ENCODE data around the gene FBXL13. TPM values are rescaled to one million over a fixed set of nuclear protein-coding genes. Genes with fewer than 3 reads are reported as not detected.
"Not testable (repeated sequence)": the region's sequence is repeated elsewhere in the genome, so short reads cannot be mapped to it uniquely, and the experiment has no call there.

FBXL13 gene
- total RNA-seq, 4 donors from 2014 or later, result 0.35 to 2.6 (median 1.3) TPM; not detected in 1

- no peaks in the 10 kb centered on the region for H3K27me3 ChIP-seq
- H3K36me3 ChIP-seq, result no peaks in the 10 kb centered on the region
- no peak overlapping the region for H3K4me3 ChIP-seq
- TF ChIP-seq, protein P1, sequence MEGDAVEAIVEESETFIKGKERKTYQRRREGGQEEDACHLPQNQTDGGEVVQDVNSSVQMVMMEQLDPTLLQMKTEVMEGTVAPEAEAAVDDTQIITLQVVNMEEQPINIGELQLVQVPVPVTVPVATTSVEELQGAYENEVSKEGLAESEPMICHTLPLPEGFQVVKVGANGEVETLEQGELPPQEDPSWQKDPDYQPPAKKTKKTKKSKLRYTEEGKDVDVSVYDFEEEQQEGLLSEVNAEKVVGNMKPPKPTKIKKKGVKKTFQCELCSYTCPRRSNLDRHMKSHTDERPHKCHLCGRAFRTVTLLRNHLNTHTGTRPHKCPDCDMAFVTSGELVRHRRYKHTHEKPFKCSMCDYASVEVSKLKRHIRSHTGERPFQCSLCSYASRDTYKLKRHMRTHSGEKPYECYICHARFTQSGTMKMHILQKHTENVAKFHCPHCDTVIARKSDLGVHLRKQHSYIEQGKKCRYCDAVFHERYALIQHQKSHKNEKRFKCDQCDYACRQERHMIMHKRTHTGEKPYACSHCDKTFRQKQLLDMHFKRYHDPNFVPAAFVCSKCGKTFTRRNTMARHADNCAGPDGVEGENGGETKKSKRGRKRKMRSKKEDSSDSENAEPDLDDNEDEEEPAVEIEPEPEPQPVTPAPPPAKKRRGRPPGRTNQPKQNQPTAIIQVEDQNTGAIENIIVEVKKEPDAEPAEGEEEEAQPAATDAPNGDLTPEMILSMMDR (IDR thresholded peaks at IDR 0.05), result no peak
- TF ChIP-seq POLR2A (IDR thresholded peaks at IDR 0.05), result no peak
- H3K4me1 ChIP-seq, result peaks cover 0 to under 1% (median under 1%) of the 10 kb centered on the region in 4 donors
- H3K9me3 ChIP-seq, result no peaks in the 10 kb centered on the region
- H3K27ac ChIP-seq, result no peak overlapping the region
- no peak for DNase-seq
Observed at GRCh38 chr7:103068414-103069403, 5.9 kb downstream of the FBXL13 start.

- H3K9me3 ChIP-seq, result no peaks in the 10 kb centered on the region
- H3K4me1 ChIP-seq, result no peaks in the 10 kb centered on the region
- no peak overlapping the region for H3K27ac ChIP-seq
- DNase-seq, result peak in 2 of 3 donors; percentile 47 to 61
- H3K27me3 ChIP-seq, result no peaks in the 10 kb centered on the region
- TF ChIP-seq POLR2A (IDR thresholded peaks at IDR 0.05), result no peak
- TF ChIP-seq, protein P1 (IDR thresholded peaks at IDR 0.05), result peak in 4 of 6 experiments; percentile 7 to 36 (median 19)
- H3K4me3 ChIP-seq, result no peak overlapping the region
- no peaks in the 10 kb centered on the region for H3K36me3 ChIP-seq
Observed at GRCh38 chr7:103065667-103066066, 8.9 kb downstream of the FBXL13 start.

- Histone ChIP-seq H3K27me3 (no peaks in the 10 kb centered on the region), H3K4me3 (no peak overlapping the region), H3K9me3 (no peaks in the 10 kb centered on the region), H3K27ac (no peak overlapping the region), H3K36me3 (no peaks in the 10 kb centered on the region), H3K4me1 (no peaks in the 10 kb centered on the region)
- DNase-seq, result no peak
- TF ChIP-seq, protein P1 (IDR thresholded peaks at IDR 0.05), result no peak
- no peak for TF ChIP-seq POLR2A (IDR thresholded peaks at IDR 0.05)
Observed at GRCh38 chr7:103063895-103064294, 10.7 kb downstream of the FBXL13 start.

DNA sequence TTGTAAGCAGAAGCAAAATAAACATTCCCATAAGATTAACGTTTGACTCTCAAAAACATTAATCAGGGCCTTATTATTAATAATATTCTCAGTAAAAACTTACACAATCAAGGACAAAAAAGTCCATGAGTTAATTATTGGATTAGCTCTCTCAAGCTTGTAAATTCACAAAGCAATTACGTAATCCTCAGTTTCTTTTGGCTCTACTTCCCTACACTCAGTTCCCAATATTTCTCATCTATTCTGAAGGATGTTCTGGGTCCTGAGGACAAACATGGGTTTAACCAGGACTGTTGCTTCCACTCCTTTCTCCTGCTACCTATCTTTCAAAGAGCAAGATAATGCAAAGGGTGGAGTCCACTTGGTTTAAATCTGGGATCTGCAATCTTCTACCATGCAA, 15.1 kb downstream of the FBXL13 start:
- Histone ChIP-seq H3K27me3 (no peaks in the 10 kb centered on the region), H3K27ac (no peak overlapping the region), H3K36me3 (no peaks in the 10 kb centered on the region), H3K4me1 (no peaks in the 10 kb centered on the region), H3K9me3 (no peaks in the 10 kb centered on the region), H3K4me3 (no peak overlapping the region)
- no peak for DNase-seq
- no peak for TF ChIP-seq POLR2A (IDR thresholded peaks at IDR 0.05)
- TF ChIP-seq, protein P1 (IDR thresholded peaks at IDR 0.05), result no peak

- H3K4me3 ChIP-seq, result no peak overlapping the region
- no peaks in the 10 kb centered on the region for H3K4me1 ChIP-seq
- no peaks in the 10 kb centered on the region for H3K27me3 ChIP-seq
- no peaks in the 10 kb centered on the region for H3K9me3 ChIP-seq
- H3K27ac ChIP-seq, result no peak overlapping the region
- no peak for TF ChIP-seq POLR2A (IDR thresholded peaks at IDR 0.05)
- TF ChIP-seq, protein P1 (IDR thresholded peaks at IDR 0.05), result no peak
- no peaks in the 10 kb centered on the region for H3K36me3 ChIP-seq
- no peak for DNase-seq
Observed at GRCh38 chr7:103058122-103058521, 16.5 kb downstream of the FBXL13 start.

- H3K27me3 ChIP-seq, DNase-seq, H3K9me3 ChIP-seq, H3K27ac ChIP-seq, H3K4me3 ChIP-seq, H3K4me1 ChIP-seq, H3K36me3 ChIP-seq: not testable (repeated sequence)
Observed at GRCh38 chr7:103056006-103056405, 18.6 kb downstream of the FBXL13 start.
